ENCODE data around the gene FAM221B.
A peak's percentile ranks its signal among the peaks of the same experiment; 100 is the strongest.

The FAM221B gene

DNA sequence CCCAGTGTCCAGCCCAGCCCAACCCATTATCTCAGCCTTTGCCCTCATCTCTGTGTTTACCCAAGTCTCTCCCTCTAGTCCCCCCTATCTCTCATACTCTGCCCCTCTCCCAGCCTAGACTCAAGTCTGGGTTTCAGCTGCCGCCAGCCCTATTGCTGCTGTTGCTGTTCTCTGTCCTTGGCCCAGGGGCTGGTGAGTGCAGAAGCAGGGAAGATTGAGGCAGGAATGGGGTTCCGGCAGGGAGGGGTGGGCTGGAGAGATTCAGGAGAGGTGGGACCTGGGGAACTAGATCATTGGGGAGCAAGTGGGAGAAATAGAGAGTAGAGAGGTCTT lies 1.2 kb upstream of the FAM221B start:
- no peak for ATAC-seq (ENCODE audit: insufficient read depth, low read depth)
- Histone ChIP-seq H3K27ac (ENCODE audit: low read length) (peak overlapping the region; percentile 60), H2AFZ (ENCODE audit: low read depth, low read length) (peak overlapping the region; percentile 65)

GRCh38 chr9:35829084-35829763 lies 692 bp upstream of the FAM221B start, which contains the start of gene TMEM8B:
Gene TMEM8B (plus strand): TSS chr9:35829228. CDS start chr9:35829448, 220 bp downstream.
- DNase-seq, result peak; percentile 94
- Histone ChIP-seq H3K4me1 (ENCODE audit: insufficient read depth, low read length) (peaks cover 28% of the 10 kb centered on the region), H3K36me3 (ENCODE audit: insufficient read depth, low read length) (no peaks in the 10 kb centered on the region), H3K27ac (ENCODE audit: low read length) (peak within 1 kb of the TSS; percentile 76), H3K4me3 (ENCODE audit: low read depth in 1 of 2, low read length in 2 of 2) (peak within 1 kb of the TSS; percentile 44 to 71; a peak in 3 of 4 replicates), H3K4me2 (ENCODE audit: insufficient read depth, low read length) (peak within 1 kb of the TSS; percentile 92), H3K79me2 (ENCODE audit: insufficient read depth, low read length) (no peaks in the 10 kb centered on the region; the same call in 1 of the 2 replicates), H3K9me3 (ENCODE audit: insufficient read depth, low read length, severe bottlenecking) (no peaks in the 10 kb centered on the region), H2AFZ (ENCODE audit: low read depth, low read length) (peak within 1 kb of the TSS; percentile 99), H3K27me3 (ENCODE audit: insufficient read depth, low read length, poor library complexity) (no peaks in the 10 kb centered on the region), H4K20me1 (ENCODE audit: insufficient read depth, low read length) (no peaks in the 10 kb centered on the region), H3K9ac (ENCODE audit: low read depth, low read length) (peak within 1 kb of the TSS; percentile 65)
- peak; percentile 96 for ATAC-seq (ENCODE audit: insufficient read depth, low read depth)
- TF ChIP-seq CTCF (IDR thresholded peaks at IDR 0.05; ENCODE audit: borderline replicate concordance, extremely low read depth, low read length, poor library complexity, severe bottlenecking), result no peak
- TF ChIP-seq EZH2 (IDR thresholded peaks at IDR 0.05; ENCODE audit: borderline replicate concordance, low read depth, low read length, severe bottlenecking), result no peak

More for the DNA sequence above, 1.2 kb upstream of the FAM221B start:
- H3K4me3 ChIP-seq (ENCODE audit: low read depth in 1 of 2, low read length in 2 of 2), result peak overlapping the region; percentile 44 to 71; a peak in 3 of 4 replicates
- no peaks in the 10 kb centered on the region; the same call in 1 of the 2 replicates for H3K79me2 ChIP-seq (ENCODE audit: insufficient read depth, low read length)
- no peak for DNase-seq
- H3K9me3 ChIP-seq (ENCODE audit: insufficient read depth, low read length, severe bottlenecking), result no peaks in the 10 kb centered on the region
- TF ChIP-seq CTCF (IDR thresholded peaks at IDR 0.05; ENCODE audit: borderline replicate concordance, extremely low read depth, low read length, poor library complexity, severe bottlenecking) (no peak), EZH2 (IDR thresholded peaks at IDR 0.05; ENCODE audit: borderline replicate concordance, low read depth, low read length, severe bottlenecking) (no peak)
- H3K27me3 ChIP-seq (ENCODE audit: insufficient read depth, low read length, poor library complexity), result no peaks in the 10 kb centered on the region
- peak overlapping the region; percentile 92 for H3K4me2 ChIP-seq (ENCODE audit: insufficient read depth, low read length)
- H3K36me3 ChIP-seq (ENCODE audit: insufficient read depth, low read length), result no peaks in the 10 kb centered on the region
- H3K4me1 ChIP-seq (ENCODE audit: insufficient read depth, low read length), result peaks cover 28% of the 10 kb centered on the region
- no peaks in the 10 kb centered on the region for H4K20me1 ChIP-seq (ENCODE audit: insufficient read depth, low read length)
- peak overlapping the region; percentile 65 for H3K9ac ChIP-seq (ENCODE audit: low read depth, low read length)

- H3K9me3 ChIP-seq (ENCODE audit: insufficient read depth, low read length, severe bottlenecking), result no peaks in the 10 kb centered on the region
- H3K4me2 ChIP-seq (ENCODE audit: insufficient read depth, low read length), result no peak overlapping the region
- no peaks in the 10 kb centered on the region for H3K36me3 ChIP-seq (ENCODE audit: insufficient read depth, low read length)
- H4K20me1 ChIP-seq (ENCODE audit: insufficient read depth, low read length), result no peaks in the 10 kb centered on the region
- H3K27ac ChIP-seq (ENCODE audit: low read length), result no peak overlapping the region
- no peaks in the 10 kb centered on the region; the same call in 1 of the 2 replicates for H3K79me2 ChIP-seq (ENCODE audit: insufficient read depth, low read length)
- H3K4me3 ChIP-seq (ENCODE audit: low read depth in 1 of 2, low read length in 2 of 2), result no peak overlapping the region
- TF ChIP-seq CTCF (IDR thresholded peaks at IDR 0.05; ENCODE audit: borderline replicate concordance, extremely low read depth, low read length, poor library complexity, severe bottlenecking) (no peak), EZH2 (IDR thresholded peaks at IDR 0.05; ENCODE audit: borderline replicate concordance, low read depth, low read length, severe bottlenecking) (no peak)
- ATAC-seq (ENCODE audit: insufficient read depth, low read depth) (no peak), DNase-seq (no peak)
- H2AFZ ChIP-seq (ENCODE audit: low read depth, low read length), result no peak overlapping the region
- H3K9ac ChIP-seq (ENCODE audit: low read depth, low read length), result no peak overlapping the region
- peaks cover 24% of the 10 kb centered on the region for H3K4me1 ChIP-seq (ENCODE audit: insufficient read depth, low read length)
- H3K27me3 ChIP-seq (ENCODE audit: insufficient read depth, low read length, poor library complexity), result no peaks in the 10 kb centered on the region
Measured at GRCh38 chr9:35827486-35827885, 1.0 kb downstream of the FAM221B start.
